KBM-7 (cell line): ENCODE measurements around the gene MADD.

ENCODE experiments used
- DNase-seq: peaks from one replicate; pipeline ENCODE4 v3.0.0-alpha.2; 2015
- in situ Hi-C: fragments of 300-500 bp; cut with MboI; formaldehyde crosslinking; loops from 2 replicates; pipeline ENCODE4 v1.14.3; 2020; ENCODE audit warnings: low sequenced_read_pairs, low pct_unique_long_range_greater_than_20kb, mixed read lengths

The MADD gene

DNA sequence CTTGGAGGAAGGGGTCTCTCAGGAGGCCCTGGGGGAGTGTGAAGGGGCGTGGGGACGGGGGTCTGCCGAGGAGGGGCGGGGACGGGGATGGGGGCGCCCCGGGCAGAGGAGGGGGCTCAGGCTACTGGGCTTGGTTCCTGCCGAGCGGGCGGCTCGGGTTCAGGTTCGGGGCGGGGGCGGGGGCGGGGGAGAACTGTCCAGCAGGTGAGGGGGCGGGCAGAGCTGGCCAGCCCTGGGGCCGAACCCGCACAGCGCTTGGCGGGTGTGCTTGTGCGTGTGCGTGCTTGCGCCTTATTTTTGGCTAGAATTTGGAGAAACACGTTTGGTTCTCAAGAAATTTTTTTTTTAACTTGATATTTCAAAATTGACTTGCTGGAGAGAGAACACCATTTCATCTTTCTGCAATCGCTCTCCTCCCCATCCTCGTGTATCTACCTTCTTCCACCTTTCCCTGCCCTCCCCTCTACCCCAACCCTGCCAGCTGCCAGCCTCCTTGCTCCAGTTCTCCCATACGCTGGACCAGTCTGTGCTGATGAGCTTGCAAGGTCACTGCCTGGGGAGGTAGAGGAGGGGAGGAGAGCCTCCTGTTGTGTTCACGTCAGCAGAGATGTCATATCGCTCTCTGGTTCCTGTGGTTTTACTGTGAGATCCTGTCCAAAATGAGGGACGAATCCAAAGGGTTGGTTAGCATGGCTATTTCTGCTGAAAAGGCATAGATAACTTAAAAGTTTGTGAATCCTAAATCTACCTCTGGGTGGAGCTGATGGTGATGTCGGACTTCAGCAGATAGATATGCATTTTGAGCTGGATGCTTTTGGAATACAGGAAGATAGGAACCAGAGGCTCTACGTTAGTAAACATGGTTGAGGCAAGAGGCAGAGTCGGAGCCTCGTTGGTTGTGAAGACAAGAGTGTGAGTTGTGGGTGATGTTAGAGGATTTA is 668 bp downstream of the MADD start:
- in situ Hi-C loops = loop anchor here (25.0 kb wide), 2 partner anchors 108 to 142 kb away; partner anchors contain the start of gene SLC39A13
- DNase-seq = peak; percentile 59

- in situ Hi-C loops = loop anchor here (25.0 kb wide), 2 partner anchors 109 to 141 kb away; partner anchors contain the start of gene SLC39A13
- DNase-seq = no peak
These were observed 1.4 kb downstream of the MADD start for GRCh38 chr11:47271328-47271727.

GRCh38 chr11:47271961-47272661 is 2.2 kb downstream of the MADD start:
- in situ Hi-C loops = loop anchor here (25.0 kb wide), 2 partner anchors 110 to 140 kb away; partner anchors contain the start of gene SLC39A13

DNA sequence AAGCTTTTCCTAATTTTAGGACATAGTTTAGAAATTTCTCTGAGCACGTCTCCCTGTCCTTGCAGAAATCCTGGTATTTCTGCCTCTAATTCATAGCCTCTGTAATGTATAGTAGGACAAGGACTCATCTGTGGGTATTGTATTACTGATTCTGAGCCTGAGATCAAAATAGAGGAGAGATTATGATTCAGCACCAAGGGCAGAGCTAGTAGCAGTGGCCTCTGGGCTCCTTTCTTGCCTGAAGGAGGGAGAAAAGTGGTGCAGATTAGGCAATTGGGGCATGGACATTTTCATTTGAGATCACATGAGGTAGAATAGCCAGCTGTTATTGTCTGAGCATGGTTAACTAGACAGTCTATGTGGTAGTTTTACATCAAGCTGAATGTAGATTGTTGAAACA is 2.8 kb downstream of the MADD start:
- in situ Hi-C loops = loop anchor here (25.0 kb wide), 2 partner anchors 110 to 140 kb away; partner anchors contain the start of gene SLC39A13

More at GRCh38 chr11:47271961-47272661, 2.2 kb downstream of the MADD start:
- peak; percentile 56 for DNase-seq

DNA sequence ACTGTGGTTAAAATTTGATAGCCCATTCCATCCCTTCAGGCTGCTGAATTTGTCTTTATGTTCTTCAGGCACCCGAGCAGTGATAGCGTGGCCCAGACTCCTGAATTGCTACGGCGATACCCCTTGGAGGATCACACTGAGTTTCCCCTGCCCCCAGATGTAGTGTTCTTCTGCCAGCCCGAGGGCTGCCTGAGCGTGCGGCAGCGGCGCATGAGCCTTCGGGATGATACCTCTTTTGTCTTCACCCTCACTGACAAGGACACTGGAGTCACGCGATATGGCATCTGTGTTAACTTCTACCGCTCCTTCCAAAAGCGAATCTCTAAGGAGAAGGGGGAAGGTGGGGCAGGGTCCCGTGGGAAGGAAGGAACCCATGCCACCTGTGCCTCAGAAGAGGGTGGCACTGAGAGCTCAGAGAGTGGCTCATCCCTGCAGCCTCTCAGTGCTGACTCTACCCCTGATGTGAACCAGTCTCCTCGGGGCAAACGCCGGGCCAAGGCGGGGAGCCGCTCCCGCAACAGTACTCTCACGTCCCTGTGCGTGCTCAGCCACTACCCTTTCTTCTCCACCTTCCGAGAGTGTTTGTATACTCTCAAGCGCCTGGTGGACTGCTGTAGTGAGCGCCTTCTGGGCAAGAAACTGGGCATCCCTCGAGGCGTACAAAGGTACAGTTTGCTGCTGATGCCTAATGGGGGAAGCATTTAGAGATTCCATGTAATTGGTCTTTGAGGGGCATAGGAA is 4.7 kb downstream of the MADD start:
- in situ Hi-C loops = loop anchor here (25.0 kb wide), 2 partner anchors 112 to 138 kb away; partner anchors contain the start of gene SLC39A13
- DNase-seq = no peak

More for the DNA sequence above, 2.8 kb downstream of the MADD start:
- no peak for DNase-seq

DNA sequence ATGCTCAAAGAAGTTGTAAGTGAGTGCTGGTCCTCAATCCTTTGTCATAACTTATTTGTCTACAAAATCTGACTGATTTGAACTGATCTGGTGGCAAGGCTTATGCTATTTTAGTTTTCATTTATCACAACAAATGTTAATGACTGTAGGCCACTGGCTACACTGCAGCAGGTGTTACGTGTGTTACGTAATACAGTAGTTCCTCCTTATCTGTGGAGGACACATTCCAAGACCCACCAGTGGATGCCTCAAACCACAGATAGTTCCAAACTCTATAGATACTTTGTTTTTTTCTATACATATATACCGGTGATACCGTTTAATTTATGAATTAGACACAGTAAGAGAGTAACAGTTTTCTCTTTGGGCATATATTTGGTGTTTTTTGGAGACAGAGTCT is 7.0 kb downstream of the MADD start:
- DNase-seq = peak; percentile 14
- in situ Hi-C loops = no loop called here

DNA sequence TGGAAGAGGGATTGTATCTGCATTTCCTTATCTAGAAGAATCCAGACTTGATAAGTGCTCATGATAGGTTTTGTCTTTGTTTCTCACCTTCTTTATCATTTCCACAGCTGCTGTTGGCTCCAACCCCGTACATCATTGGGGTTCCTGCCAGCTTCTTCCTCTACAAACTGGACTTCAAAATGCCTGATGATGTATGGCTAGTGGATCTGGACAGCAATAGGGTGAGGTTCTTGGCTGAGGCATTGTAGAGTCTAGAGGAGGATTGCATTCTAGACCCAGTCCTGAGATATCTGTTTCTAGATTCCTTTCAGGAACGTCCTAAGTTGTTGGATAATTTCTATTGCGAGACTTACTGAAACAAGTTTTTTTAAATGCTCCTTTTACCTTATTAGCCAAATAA is 8.1 kb downstream of the MADD start:
- in situ Hi-C loops = no loop called here

DNA sequence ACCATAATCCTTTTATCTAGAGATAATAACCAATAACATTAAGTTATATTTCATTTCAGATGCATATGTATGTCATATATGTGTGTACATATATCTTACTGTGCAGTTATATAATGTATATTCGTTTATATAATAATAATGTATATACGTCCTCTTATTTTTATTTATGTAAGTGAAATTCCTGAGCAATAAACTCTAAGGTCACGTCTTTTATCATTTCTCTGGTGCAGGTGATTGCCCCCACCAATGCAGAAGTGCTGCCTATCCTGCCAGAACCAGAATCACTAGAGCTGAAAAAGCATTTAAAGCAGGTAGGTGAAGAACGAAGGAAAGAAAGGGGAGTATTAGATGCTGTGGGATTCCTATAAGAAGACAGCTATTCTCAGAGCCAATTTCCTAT is 8.8 kb downstream of the MADD start:
- DNase-seq = no peak
- in situ Hi-C loops = no loop called here

More for the DNA sequence above, 8.1 kb downstream of the MADD start:
- DNase-seq = no peak

DNA sequence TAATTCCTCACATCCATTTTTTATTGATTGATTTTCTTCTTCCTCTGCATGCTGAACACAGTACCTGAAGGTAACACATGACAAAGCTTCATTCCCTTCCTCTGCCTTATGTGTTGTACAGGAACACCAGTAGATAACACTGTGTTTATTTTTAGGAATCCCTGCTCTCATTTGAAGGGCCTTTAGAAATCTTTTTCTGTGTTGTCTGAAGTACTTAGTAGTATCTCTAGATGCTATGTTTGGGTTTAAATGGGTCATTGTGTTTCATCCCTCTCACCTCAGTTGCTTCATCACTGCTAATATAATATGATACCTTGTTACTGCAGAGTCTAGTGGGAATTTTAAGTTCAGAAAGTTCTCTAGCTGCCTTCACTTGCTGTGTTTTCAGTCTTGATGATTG is 10.2 kb downstream of the MADD start:
- DNase-seq = no peak
- in situ Hi-C loops = no loop called here

DNA sequence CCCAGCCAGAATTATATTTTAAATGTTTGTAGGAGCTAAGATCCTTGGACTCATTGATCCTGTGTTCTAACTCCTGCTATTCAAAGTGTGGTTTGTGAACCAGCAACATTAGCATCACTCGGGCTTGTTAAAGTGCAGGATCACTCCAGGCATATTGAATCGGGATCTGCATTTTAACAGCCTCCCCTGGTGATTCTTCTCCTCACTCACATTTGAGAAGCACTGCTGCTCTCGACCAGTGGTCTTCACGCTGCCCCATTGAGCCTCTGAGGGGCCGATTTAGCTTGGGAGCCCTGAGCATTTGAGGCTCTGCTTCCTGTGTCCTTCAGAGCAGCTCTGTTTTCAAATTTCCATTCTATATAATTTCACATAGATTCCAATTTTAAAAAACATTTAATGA is 10.9 kb downstream of the MADD start:
- in situ Hi-C loops = no loop called here
- no peak for DNase-seq

DNA sequence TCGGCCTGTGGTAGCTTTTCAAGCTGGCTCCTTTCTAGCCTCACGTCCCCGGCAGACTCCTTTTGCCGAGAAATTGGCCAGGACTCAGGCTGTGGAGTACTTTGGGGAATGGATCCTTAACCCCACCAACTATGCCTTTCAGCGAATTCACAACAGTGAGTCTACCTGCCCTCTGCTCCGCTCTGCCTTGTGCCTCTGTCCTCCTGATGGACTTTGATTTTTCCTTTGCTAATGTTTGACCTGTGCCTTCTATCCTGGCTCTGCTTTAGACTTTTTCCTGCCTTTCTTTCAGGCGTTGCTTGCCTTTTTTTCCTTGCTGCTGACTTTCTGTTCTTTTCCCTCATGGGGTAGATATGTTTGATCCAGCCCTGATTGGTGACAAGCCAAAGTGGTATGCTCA is 12.5 kb downstream of the MADD start:
- no peak for DNase-seq
- in situ Hi-C loops = no loop called here

DNA sequence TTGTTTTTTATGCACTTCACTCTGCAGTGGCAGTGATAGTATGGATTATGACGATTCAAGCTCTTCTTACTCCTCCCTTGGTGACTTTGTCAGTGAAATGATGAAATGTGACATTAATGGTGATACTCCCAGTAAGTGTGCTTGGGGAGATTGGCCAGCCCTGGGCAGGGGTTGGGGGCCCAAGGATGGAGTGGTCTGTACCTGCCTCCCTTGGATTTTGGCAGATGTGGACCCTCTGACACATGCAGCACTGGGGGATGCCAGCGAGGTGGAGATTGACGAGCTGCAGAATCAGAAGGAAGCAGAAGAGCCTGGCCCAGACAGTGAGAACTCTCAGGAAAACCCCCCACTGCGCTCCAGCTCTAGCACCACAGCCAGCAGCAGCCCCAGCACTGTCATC is 14.2 kb downstream of the MADD start:
- in situ Hi-C loops = no loop called here
- no peak for DNase-seq

GRCh38 chr11:47285969-47286770 is 16.2 kb downstream of the MADD start:
- in situ Hi-C loops = no loop called here
- DNase-seq = no peak

DNA sequence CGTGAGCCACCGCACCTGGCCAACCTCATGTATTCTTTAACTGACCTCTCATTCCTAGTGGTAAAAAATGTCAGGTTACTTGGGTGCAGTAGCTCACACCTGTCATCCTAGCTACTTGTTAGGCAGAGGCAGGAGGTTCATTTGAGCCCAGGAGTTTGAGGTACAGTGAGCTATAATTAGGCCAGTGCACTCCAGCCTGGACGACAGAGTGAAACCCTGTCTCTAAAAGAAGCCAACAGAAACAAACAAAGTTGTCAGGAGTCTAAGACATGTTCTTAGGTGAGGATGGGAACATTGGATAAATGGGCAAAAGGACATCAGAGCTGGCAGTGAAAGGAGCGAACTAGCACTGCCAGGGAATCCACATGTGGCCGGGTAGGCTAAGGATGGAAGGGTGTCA is 18.1 kb downstream of the MADD start:
- DNase-seq = no peak
- in situ Hi-C loops = no loop called here

DNA sequence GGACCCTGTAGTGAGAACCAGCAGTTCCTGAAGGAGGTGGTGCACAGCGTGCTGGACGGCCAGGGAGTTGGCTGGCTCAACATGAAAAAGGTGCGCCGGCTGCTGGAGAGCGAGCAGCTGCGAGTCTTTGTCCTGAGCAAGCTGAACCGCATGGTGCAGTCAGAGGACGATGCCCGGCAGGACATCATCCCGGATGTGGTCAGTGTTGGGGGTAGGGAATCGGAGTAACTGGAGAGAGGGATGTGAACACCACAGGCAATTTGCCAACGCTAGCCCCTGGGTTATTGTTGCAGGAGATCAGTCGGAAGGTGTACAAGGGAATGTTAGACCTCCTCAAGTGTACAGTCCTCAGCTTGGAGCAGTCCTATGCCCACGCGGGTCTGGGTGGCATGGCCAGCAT is 19.9 kb downstream of the MADD start:
- in situ Hi-C loops = no loop called here
- no peak for DNase-seq

DNA sequence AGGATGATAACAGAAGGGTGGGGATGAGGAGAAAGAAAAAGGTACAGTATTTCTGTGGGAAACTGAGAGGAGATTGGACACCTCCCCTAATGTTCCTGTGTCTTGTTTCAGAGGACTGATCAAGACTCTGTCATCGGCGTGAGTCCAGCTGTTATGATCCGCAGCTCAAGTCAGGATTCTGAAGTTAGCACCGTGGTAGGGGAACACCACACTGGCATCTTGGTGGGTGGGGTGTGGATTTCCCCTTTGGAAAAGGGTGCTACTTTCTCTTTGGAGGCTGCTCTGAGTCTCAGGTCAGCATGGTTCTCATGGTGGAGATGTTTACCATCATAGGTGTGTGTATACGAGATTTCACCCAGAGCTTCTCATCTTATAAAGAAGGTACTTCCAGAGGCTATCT is 25.5 kb downstream of the MADD start:
- in situ Hi-C loops = no loop called here

GRCh38 chr11:47296045-47296444 is 26.1 kb downstream of the MADD start:
- DNase-seq = no peak
- in situ Hi-C loops = no loop called here

More for the DNA sequence above, 25.5 kb downstream of the MADD start:
- DNase-seq = no peak

- no peak for DNase-seq
These were observed 29.1 kb downstream of the MADD start for GRCh38 chr11:47299078-47299477.

More at GRCh38 chr11:47299078-47299477, 29.1 kb downstream of the MADD start:
- in situ Hi-C loops = no loop called here
